ENCODE data around the gene BDKRB1.
"Not testable (repeated sequence)": the region's sequence is repeated elsewhere in the genome, so short reads cannot be mapped to it uniquely, and the experiment has no call there.

Gene BDKRB1

DNA sequence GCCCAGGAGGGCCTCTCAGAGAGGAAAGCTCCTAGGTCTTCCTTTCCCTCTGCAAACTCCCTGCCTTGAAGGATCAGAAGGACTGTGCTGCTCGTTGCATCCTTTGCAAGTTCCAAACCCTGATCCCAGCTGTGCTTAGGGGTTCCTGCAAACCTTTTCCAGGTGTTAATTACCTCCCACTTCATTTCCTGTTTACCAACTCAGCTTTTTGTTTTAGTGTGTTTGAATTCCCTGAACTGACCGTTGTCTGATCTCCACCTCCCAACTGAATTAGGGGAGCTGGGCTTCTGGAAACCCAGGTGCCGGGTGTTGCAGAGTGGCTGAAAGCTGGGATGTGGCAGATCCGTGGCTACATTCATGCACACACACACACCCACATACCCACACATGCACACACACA is 20.6 kb upstream of the BDKRB1 start:
- DNase-seq, result no peak

DNA sequence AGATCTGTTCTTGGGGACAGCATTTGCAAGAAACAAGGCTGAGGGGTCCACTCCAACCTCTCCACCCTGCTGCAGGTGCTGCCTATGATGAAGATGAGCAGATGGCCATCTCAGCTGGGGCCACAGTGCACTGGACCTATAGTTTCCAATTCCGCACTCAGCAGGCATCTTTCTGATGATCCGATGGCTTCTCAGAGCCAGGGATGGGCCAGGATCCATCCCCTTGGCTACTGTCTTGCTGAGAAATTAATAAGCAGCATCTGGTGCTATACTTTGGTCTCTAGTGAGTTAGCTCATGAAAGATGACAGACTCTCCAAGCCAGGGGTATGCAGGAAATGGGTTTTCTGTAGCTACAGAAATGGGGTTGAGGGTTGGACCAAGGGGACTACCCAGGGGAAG is 18.4 kb upstream of the BDKRB1 start:
- DNase-seq, result no peak

DNA sequence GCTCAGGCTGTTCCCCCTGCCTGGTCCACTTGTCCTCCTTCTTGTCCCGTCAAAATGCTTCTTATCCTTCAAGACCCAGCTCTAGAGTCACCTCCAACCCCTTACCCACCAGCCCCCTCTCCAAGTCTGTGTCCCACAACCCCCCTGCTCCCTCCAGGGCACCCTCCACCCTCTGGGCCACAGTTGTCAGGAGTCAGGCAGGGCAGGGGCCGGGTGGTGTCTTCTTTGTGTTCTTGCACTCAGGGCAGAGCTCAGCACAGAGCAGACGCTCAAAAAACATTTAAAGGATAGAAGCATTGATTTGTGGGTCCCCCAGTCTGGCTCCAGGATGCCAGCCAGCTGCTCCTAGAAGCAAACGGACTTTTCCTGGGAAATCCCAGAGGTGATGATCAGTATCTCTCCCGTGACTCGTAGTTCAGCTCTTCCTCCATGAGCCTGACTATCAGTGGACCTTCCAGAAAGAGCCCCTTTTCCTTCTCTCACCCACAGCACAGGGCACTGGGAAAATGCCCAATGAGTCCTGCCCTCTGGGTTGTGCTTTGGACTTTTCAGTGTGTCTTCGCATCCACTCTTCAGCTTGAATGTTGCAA is 17.2 kb upstream of the BDKRB1 start:
- DNase-seq, result no peak

DNA sequence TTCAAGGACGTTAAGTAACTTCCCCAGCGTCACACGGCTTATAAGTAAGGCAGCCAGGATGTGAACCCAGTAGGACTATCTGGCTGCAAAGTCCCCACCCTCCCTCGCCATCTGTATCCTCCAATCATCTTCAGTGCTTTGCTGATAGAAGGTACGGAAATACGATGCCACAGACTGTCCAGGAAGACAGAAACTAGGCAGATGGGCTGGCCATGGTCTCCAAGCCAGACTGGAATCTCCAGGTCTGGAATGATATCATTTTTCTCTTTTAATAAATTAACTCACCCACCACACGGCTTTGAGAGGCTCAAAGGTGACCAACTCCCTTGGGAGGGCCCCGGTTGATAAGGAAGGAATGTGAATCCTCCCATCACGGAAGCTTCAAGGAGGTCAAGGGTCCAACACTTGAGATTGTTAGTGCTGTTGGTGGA is 16.3 kb upstream of the BDKRB1 start:
- DNase-seq, result no peak

DNA sequence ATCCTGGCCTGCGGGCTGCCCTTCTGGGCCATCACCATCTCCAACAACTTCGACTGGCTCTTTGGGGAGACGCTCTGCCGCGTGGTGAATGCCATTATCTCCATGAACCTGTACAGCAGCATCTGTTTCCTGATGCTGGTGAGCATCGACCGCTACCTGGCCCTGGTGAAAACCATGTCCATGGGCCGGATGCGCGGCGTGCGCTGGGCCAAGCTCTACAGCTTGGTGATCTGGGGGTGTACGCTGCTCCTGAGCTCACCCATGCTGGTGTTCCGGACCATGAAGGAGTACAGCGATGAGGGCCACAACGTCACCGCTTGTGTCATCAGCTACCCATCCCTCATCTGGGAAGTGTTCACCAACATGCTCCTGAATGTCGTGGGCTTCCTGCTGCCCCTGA is 15.4 kb upstream of the BDKRB1 start:
- no peak for DNase-seq

DNA sequence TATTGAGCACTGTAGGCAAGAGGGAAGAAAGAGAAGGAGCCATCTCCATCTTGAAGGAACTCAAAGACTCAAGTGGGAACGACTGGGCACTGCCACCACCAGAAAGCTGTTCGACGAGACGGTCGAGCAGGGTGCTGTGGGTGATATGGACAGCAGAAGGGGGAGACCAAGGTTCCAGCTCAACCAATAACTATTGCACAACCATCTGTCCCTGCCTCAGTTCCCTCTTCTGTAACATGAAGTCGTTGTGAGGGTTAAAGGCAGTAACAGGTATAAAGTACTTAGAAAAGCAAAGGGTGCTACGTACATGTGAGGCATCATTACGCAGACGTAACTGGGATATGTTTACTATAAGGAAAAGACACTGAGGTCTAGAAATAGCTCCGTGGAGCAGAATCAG is 13.9 kb upstream of the BDKRB1 start:
- no peak for DNase-seq

DNA sequence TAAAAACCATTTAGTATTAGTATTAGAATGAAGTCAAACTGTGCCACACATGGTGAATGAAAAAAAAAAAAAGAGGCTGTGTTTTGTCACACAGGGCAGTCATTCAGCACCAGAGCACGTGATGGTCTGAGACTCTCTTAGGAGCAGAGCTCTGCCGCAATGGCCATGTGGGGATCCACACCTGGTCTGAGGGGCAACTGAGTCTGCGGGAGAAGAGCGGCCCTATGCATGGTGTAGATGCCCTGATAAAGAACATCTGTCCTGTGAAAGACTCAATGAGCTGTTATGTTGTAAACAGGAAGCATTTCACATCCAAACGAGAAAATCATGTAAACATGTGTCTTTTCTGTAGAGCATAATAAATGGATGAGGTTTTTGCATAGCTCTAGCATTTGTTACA is 12.2 kb upstream of the BDKRB1 start:
- no peak for DNase-seq

DNA sequence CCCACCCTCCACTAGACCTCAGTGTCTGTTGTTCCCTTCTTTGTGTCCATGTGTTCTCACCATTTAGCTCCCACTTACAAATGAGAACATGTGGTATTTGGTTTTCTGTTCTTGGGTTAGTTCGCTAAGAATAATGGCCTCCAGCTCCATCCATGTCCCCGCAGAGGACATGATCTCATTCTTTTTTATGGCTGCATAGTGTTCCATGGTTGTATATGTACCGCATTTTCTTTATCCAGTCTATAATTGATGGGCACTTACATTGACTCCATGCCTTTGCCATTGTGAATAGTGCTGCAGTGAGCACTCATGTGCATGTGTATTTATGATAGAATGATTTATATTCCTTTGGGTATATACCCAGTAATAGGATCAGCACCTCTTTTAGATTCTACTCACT is 10.9 kb upstream of the BDKRB1 start:
- not testable (repeated sequence) for DNase-seq

DNA sequence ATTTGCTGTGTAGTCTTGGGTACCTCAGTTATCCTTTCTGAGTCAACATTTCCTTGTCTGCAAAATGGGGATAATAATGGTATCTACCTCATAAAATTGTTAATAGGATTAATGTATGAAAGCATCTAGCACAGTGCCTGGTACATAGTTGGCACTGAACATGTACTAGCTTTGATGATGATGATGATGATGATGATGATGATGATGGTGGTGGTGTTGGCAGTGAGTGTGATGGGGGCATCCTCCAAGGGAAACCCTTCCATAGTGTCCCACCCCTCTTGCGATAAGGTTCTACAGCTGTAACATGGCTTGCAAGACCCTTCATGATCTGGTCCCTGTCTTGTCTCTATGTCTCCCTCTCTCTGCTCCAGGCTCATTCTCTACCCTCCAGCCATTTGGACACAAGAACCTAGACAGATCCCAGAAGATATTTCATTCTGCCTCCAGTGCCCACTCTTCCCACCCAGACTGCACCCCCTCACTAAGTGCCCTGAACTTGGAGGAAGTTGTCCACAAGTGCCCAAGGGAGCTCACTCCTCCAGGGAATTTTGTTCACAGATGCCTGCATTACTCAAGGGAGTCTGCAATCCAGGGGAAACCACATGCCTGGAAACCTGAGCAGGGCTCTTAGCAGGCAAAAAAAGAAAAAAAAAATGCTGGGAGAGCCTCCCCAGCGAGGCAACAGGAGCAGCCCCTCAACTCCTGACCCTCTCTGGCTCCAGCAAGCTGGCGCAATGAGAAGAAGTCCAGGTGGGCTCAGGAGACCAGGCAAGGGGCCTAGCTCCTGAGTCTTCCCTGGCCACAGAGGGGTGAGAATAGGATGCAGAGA is 10.1 kb upstream of the BDKRB1 start:
- DNase-seq, result no peak

DNA sequence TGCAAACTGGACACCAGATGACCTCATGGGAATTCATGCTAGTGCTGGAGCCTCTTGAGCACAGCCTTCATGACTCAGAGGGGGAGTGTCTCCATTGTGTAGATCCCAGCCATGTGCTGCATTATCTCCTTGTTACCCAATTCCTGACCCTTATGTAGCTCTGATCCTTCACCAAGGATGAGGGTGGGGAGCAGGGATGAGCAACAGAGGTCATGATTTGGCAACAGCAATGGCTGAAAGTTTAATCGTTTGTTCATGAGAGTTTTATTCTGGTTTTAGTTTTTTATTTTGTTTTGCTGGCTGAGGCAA is 9.5 kb upstream of the BDKRB1 start:
- DNase-seq, result no peak

DNA sequence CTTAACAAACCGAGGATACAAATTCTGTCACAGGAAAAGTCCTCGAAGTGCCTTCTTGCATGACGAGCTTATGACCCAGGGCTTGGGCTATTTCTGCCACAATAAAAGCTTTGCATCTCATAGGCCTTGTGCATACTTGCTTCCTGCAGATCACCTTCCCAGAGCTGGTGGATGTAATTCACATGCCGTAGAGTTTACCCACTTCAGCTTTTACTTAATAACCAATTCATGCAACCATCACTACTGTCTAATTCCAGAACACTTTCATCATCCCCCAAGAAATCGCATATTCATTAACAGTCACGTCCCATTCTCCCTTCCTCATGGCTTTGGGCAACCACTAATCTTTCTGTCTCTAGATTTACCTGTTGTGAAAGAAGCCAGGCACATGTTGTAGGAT is 9.0 kb upstream of the BDKRB1 start:
- no peak for DNase-seq

DNA sequence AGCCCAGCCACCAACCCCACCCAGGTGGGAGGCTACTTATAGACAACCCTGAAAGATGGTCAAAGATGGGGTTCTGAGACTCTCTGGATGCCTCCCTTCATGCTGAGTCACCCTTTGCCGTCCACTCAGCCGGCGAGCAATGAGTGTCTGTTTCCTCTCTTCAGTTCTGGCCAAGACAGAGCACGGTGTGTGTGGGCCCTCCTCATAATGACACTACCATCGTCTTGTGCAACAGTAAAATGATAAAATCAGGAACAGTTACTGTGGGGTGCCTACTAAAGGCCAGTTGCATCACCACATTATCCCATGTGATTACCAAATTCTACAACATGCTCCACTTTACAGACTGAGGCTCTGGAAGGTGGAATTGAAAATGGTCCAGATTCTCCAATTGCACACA is 7.0 kb upstream of the BDKRB1 start:
- no peak for DNase-seq

DNA sequence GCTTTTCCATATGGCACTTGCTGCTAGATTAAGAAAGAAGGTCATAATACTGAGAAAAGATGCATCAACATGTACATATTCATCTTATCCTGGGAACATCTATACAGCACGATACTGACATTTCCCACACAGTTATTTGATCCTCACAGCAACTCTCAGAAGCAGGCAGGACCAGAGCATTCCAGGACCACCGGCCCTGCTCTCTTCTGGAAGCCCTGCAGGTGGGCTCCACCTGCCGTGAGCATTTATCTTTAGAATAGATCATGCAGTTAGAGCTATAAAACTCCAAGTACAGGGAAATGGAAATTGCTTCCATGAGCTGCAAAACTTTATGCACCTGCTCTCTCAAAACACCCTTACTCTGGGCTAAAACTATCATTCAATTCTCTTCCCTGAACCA is 5.5 kb upstream of the BDKRB1 start:
- no peak for DNase-seq

DNA sequence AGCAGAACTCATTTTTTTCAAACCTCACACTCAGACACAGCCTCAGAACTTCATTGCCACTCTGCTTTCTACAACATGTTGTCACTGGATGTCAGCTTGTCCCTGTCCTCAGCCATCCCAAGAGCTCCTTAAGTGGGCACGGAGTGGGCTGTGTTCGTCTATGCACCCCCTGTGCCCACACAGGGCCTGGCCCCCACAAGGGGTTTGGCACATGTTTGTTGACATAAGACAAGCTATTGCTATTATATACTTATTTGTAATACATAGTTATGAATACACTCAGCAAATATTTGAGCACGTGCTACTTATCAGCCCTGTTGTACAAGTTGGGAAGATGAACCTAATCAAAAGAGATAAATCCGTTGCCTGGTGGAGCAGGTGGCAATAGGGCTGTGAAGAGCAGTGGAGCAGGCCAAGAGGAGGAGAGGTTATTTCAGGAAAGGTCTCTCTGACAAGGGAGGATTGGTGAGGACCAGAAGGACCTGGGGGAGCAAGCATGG is 4.3 kb upstream of the BDKRB1 start:
- DNase-seq, result no peak

DNA sequence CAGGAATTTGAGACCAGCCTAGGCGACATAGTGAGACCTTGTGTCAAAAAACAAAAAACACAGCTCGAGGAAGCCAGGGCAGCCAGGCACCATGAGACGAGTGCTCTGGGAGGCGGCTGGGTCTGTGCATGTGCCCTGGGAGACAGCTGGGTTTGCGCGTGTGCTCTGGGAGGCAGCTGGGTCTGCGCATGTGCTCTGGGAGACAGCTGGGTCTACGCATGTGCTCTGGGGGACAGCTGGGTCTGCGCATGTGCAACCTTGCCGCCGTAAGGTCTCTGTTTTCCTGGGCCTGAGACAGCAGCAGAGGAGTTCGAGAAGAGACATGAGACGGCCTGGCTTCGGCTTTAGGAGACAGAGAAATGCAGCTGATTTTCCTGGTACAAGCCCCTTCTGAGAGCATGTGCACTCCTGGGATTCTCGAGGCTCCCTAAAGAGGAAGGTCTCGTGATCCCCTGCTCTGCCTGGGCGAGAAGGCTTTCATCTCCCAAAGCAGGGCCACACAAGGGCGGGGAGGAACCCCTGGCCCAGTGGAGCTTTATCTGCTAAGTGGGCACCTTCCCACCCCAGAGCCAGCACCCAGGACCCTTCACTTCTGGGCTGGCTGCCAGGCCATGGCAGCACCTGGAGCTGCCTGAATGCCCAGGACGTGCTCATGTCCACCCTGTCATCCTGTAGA is 3.5 kb upstream of the BDKRB1 start:
- DNase-seq, result no peak

DNA sequence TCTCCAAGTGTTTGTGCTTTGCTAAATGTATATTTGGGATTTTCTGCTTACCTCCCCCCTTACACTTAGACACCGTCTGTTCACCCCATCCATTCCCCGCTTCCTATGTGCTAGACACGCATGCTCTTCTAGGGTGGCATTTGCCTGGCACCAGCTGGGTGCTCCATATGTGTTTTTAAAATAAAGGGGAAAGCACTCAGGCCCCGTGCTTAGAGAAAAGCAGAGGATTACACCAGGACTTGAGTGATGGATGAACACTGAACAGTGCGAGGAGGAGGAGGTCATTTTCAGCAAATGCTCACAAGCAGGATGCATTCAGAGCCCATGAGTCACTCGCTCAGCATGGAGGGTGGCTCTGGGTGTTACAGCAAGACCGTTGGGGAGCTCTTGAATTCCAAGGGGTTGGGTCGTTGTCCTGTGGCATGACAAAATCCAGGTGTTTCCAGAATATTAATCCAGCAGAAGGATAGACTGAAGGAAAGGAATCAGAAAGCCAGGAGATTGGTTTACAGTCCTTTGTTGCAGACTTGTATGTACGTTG is 2.9 kb upstream of the BDKRB1 start:
- no peak for DNase-seq

DNA sequence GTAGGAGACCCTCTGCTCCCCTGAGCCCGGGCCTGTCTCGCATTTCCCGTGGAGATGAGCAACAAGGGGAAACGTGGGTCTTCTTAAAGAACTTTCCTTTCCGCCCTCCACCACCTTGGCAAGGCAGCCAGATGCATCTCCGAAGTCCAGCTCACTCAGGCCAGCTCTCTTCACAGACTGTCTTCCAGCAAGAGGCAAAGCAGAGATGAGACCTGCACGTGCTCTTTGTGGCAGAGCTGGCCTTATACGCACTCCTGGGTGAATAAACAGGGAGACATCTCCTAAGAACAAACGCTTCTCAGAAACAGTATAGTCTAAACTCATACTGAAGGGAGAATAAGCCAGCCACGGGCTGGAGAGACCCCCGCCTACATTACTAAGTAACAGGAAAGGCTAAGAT is 1.3 kb upstream of the BDKRB1 start:
- DNase-seq, result no peak

DNA sequence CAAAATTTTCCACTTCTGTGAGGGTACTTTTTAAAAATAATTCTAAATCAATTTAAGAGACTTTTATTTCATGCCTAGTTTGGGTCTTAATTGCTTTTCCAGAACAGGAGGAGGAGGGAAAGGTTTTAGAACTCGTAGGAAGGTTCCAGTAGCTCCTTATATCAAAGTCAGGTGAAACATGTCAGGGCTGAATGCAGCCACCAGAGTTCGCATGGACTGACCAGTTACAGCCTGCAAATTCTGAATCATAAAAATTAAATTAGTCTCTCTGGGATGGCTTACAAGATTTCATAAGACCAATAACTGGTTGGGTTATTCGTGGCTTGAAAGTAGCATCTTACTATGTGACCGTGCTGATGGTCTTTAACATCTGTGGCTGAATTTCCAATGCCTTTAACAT is 397 bp downstream of the BDKRB1 start:
- no peak for DNase-seq

DNA sequence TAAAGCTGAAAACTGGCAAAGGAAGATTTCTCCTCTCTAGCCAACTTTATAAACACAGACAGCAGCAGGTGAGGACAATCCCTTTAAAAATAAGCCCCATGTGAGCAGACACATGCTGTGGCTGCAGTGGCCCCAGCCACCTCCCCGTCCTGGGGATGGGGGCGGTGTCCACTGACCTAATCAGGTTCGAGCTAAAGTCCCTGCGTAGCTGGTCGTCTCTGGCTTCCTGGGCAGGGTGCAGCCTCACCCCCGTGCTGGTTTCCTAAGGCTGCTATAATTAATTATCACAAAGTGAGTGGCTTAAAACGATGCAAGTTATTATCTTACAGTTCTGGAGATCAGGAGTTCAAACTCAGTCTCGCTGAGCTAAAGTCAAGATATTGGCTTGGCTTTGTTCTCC is 1.0 kb downstream of the BDKRB1 start:
- no peak for DNase-seq

DNA sequence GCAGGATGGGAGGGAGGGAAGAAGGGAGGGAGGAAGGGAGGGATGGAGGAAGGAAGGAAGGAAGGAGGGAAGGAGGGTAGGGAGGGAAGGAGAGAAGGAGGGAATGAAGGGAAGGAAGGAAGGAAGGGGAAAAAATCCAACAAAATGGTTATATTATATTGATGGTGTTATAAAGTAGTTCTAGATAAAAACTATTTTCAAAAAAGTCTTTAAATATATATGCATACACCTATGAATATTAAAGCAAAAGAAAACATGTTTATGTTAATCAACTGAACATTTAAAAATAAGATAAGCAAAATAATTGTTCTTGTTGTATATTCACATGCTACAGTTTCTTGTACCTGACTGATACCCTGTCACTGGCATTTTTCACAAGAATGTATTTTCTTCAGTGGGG is 1.9 kb downstream of the BDKRB1 start:
- no peak for DNase-seq

DNA sequence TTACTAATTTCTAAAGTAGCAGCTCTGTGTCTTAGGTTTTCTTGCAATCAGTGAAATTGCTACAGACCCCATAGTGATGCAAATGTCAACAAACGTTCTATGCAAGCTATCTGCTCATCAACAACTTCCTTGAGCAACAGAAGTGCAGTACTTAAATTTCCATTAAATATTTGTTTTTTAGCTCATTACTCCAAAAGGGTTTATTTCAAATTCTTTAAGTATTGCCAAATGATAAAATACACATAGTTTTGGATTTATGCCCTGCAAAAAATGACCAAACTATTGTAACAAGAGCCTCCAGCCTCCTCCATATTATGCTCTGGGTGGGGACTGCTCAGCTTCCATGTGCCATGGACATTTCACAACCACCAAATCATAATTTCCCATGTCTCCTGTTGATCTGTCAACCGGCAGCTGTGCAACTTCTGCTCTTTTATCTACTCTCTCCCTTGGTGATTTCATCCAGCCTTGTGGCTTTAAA is 4.4 kb downstream of the BDKRB1 start:
- no peak for DNase-seq

DNA sequence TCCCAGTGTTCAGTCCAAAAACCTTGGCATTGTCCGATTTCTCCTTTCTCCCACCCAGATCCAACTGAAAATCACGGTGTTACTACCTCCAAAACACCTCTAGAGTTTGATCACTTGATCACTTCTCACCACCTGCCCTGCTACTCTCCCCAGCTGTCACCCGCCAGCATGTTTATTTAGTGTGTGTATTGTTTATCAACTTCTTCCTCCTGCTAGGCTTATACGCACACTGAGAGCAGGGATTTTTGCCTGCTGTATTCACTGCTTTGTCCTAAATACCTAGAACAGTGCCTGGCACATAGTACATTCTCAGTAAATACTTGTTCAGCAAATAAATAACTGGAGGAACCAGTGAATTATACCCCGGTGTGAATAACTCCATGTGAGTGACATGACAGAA is 5.0 kb downstream of the BDKRB1 start:
- DNase-seq, result no peak

DNA sequence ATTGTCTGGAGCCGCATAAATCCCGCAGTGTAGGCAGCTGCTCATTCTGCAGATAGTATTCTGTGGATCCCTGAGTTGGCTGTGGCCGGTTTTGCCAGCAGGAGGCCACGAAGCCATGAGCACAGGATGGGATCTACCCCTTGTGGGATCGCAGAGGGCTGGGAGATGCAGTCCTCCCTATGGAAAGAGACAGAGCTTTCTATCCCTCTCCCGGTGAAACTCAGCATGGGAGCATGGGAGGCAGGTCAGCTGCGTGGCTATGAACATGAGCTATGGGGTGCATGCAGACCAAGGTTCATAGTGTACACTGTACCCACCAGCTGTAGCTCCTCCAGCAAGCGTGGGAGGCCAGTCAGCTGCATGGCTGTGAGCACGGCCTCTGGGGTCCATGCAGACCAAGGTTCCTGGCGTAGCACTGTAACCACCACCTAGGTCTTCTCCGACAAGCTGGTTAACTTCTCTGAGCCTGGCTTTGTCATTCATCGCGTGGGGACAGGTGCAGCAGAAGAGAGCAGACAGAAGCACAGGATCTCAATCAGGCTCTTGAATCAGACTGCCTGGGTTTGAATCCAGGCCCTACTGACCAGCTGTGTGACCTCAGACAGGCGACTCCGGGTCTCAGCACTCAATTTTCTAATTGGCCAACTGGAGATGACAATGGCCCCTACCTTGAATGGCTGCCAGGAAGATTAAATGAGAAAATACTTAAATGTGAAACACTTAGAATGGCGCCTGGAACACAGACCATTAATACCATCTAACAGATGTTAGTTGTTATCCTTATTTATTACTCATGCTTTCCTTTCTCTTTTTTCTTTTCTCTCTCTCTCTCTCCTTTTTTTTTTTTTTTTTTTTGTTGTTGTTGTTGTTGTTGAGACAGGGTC is 6.0 kb downstream of the BDKRB1 start:
- DNase-seq, result no peak

Data from stimulated activated CD4-positive, alpha-beta T cell treated with anti-CD3 and anti-CD28 coated beads, Interleukin-12 subunit alpha, Interleukin-12 subunit beta, amount 100 ng/mL, for 4 hours (primary cell).